Measurements from ENCODE around the gene TNFSF8.

Gene TNFSF8, protein sequence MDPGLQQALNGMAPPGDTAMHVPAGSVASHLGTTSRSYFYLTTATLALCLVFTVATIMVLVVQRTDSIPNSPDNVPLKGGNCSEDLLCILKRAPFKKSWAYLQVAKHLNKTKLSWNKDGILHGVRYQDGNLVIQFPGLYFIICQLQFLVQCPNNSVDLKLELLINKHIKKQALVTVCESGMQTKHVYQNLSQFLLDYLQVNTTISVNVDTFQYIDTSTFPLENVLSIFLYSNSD

GRCh38 chr9:114930056-114930812, at the start of gene TNFSF8:
Gene TNFSF8, minus strand, starts transcription at chr9:114930591. Its CDS starts 288 bp downstream, at chr9:114930303.
- TF ChIP-seq, protein P1, sequence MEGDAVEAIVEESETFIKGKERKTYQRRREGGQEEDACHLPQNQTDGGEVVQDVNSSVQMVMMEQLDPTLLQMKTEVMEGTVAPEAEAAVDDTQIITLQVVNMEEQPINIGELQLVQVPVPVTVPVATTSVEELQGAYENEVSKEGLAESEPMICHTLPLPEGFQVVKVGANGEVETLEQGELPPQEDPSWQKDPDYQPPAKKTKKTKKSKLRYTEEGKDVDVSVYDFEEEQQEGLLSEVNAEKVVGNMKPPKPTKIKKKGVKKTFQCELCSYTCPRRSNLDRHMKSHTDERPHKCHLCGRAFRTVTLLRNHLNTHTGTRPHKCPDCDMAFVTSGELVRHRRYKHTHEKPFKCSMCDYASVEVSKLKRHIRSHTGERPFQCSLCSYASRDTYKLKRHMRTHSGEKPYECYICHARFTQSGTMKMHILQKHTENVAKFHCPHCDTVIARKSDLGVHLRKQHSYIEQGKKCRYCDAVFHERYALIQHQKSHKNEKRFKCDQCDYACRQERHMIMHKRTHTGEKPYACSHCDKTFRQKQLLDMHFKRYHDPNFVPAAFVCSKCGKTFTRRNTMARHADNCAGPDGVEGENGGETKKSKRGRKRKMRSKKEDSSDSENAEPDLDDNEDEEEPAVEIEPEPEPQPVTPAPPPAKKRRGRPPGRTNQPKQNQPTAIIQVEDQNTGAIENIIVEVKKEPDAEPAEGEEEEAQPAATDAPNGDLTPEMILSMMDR (conservative IDR thresholded peaks at IDR 0.05), result no peak
- H3K27ac ChIP-seq, result no peak within 1 kb of the TSS

DNA sequence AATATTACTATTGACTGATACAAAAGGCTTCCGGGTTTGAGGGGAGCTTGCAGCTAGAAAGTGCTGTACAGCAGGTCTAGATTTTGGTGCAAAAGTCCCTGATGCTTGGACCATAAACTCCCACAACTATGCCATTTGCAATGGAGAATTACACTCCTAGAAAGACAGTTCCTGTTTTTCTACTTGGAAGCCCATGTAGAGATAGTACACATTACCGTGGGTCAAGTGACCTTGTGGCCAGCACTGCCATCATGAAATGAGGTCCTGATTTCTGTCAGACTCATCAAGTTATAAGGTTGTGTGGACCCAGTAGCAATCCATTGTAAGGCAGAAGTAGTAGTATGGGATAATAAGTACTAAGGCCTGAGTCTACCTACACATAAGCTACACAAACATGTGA, 42.8 kb upstream of the TNFSF8 start:
- TF ChIP-seq, protein P1 (conservative IDR thresholded peaks at IDR 0.05), result no peak

GRCh38 chr9:114972510-114973136, 42.2 kb upstream of the TNFSF8 start:
- TF ChIP-seq, protein P1 (conservative IDR thresholded peaks at IDR 0.05), result no peak

More for the DNA sequence above, 42.8 kb upstream of the TNFSF8 start:
- peak overlapping the region; percentile 61 for H3K27ac ChIP-seq

DNA sequence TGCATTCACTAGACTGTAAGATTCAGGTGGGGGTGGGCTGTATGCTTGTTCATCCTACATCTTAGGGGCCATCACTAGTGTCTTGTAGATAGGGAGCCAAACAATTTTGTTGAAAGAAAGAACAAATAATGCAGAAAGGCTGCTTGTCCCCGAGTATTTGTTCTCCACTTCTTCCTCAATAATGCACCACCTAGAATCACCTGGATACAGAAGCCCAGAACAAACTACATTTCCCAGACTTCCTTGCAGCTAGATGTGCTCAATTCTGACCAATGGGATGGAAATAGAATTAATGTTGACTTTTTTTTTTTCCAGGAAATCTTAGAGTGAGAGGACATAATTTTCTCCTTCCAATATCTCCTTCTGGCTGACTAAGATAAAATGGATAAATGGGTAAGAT, 38.9 kb upstream of the TNFSF8 start:
- H3K27ac ChIP-seq, result no peak overlapping the region
- TF ChIP-seq, protein P1 (conservative IDR thresholded peaks at IDR 0.05), result no peak

More at GRCh38 chr9:114972510-114973136, 42.2 kb upstream of the TNFSF8 start:
- peak overlapping the region; percentile 61 for H3K27ac ChIP-seq

- H3K27ac ChIP-seq, result no peak overlapping the region
- TF ChIP-seq, protein P1 (conservative IDR thresholded peaks at IDR 0.05), result no peak
Observed at GRCh38 chr9:114968671-114969070, 38.3 kb upstream of the TNFSF8 start.

DNA sequence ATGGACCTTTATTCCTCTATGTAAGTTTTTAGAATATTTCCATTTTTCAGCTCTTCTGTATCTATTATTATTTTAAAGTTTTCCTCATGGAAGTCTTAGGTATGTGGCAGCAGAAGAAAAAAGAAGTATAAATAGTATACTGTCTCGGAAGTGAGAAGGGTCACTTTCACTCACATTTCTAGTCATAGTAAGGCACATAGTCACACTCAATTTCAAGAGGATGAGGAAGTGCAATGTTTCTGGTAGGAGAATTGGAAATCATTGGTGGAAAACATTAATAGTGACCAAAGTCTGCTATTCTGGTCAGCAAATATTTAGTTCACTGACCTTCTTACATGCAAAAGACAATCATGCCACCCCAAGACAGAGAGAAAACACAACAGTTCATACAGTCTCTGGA, 35.2 kb upstream of the TNFSF8 start:
- no peak overlapping the region for H3K27ac ChIP-seq
- TF ChIP-seq, protein P1 (conservative IDR thresholded peaks at IDR 0.05), result no peak

GRCh38 chr9:114962809-114963208, 32.4 kb upstream of the TNFSF8 start:
- no peak overlapping the region for H3K27ac ChIP-seq
- TF ChIP-seq, protein P1 (conservative IDR thresholded peaks at IDR 0.05), result no peak
